GM13976 (cell line): Measurements from ENCODE around the gene KCND3.

ENCODE experiments used
- DNase-seq: peaks from one replicate; pipeline ENCODE4 v3.0.0; 2012; ENCODE audit warnings: low spot score
- CTCF ChIP-seq: IDR thresholded peaks from 2 replicates; pipeline ENCODE4 v1.5.1; 2012; ENCODE audit warnings: borderline replicate concordance, mild to moderate bottlenecking; ENCODE audit not compliant: insufficient read depth; ENCODE audit errors: extremely low read depth, missing control alignments, control extremely low read depth
- in situ Hi-C: fragments of 300-500 bp; cut with MboI; formaldehyde crosslinking; loops from one replicate; pipeline ENCODE4 v1.12.0; 2022; ENCODE audit warnings: low sequenced_read_pairs, mixed read lengths, inconsistent platforms; ENCODE audit not compliant: unreplicated experiment

Gene KCND3

GRCh38 chr1:111835514-111835913 lies 154.0 kb downstream of the KCND3 start:
- in situ Hi-C loops: no loop called here
- no peak for DNase-seq
- TF ChIP-seq CTCF: no peak

- in situ Hi-C loops: no loop called here
- no peak for TF ChIP-seq CTCF
- no peak for DNase-seq
Measured at GRCh38 chr1:111834956-111835355, 154.5 kb downstream of the KCND3 start.

GRCh38 chr1:111833334-111833733 lies 156.1 kb downstream of the KCND3 start:
- TF ChIP-seq CTCF: no peak
- no peak for DNase-seq
- in situ Hi-C loops: no loop called here

GRCh38 chr1:111832521-111833155 lies 156.8 kb downstream of the KCND3 start:
- no peak for TF ChIP-seq CTCF
- no peak for DNase-seq
- in situ Hi-C loops: no loop called here

GRCh38 chr1:111831153-111831552 lies 158.3 kb downstream of the KCND3 start:
- in situ Hi-C loops: no loop called here
- no peak for DNase-seq
- no peak for TF ChIP-seq CTCF

GRCh38 chr1:111827946-111828345 lies 161.5 kb downstream of the KCND3 start:
- DNase-seq: no peak
- in situ Hi-C loops: no loop called here
- TF ChIP-seq CTCF: no peak
